Measurements from ENCODE around the gene DNAH12.

The DNAH12 gene

GRCh38 chr3:57436195-57436761 lies 107.9 kb downstream of the DNAH12 start:
- H3K4me3 ChIP-seq (IDR thresholded peaks at IDR 0.05; ENCODE audit: insufficient read depth, low read depth, low read length), result no peak overlapping the region
- H3K9ac ChIP-seq, result no peak overlapping the region
- H3K4me1 ChIP-seq (ENCODE audit: low read depth, poor library complexity, severe bottlenecking), result no peaks in the 10 kb centered on the region
- H3K4me2 ChIP-seq, result no peak overlapping the region
- no peaks in the 10 kb centered on the region for H3K79me2 ChIP-seq (ENCODE audit: insufficient read depth, low read depth)
- TF ChIP-seq, protein P1, sequence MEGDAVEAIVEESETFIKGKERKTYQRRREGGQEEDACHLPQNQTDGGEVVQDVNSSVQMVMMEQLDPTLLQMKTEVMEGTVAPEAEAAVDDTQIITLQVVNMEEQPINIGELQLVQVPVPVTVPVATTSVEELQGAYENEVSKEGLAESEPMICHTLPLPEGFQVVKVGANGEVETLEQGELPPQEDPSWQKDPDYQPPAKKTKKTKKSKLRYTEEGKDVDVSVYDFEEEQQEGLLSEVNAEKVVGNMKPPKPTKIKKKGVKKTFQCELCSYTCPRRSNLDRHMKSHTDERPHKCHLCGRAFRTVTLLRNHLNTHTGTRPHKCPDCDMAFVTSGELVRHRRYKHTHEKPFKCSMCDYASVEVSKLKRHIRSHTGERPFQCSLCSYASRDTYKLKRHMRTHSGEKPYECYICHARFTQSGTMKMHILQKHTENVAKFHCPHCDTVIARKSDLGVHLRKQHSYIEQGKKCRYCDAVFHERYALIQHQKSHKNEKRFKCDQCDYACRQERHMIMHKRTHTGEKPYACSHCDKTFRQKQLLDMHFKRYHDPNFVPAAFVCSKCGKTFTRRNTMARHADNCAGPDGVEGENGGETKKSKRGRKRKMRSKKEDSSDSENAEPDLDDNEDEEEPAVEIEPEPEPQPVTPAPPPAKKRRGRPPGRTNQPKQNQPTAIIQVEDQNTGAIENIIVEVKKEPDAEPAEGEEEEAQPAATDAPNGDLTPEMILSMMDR (conservative IDR thresholded peaks at IDR 0.05; ENCODE audit: low read depth, low read length), result no peak
- H3K27me3 ChIP-seq (ENCODE audit: insufficient read depth, low read depth), result no peaks in the 10 kb centered on the region
- H3K27ac ChIP-seq, result no peak overlapping the region
- no peaks in the 10 kb centered on the region for H3K36me3 ChIP-seq (ENCODE audit: insufficient read depth)
- no peaks in the 10 kb centered on the region for H4K20me1 ChIP-seq (ENCODE audit: insufficient read depth)
- no peak overlapping the region for H2AFZ ChIP-seq (ENCODE audit: low read depth)

DNA sequence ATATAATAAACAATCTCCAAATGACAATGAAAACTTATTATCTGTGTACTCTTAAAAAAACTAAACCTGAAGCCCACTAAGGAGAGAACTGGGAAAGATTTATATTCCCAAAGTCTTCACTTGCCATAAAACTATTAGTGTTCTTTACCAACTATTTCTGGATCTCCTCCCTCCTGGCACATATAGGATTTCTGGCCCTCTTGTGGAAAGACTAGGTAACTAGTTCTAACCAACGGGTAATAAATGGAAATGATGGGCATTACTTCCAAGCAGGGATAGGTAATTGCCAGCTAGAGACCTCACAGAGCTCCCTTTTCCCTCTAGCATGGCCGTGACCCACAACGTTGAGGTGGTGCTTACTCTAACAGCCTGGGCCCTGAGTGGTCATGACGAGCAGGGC lies 110.1 kb downstream of the DNAH12 start:
- no peak overlapping the region for H3K4me2 ChIP-seq
- H3K27ac ChIP-seq, result no peak overlapping the region
- no peak overlapping the region for H2AFZ ChIP-seq (ENCODE audit: low read depth)
- H4K20me1 ChIP-seq (ENCODE audit: insufficient read depth), result no peaks in the 10 kb centered on the region
- TF ChIP-seq, protein P1 (conservative IDR thresholded peaks at IDR 0.05; ENCODE audit: low read depth, low read length), result peak; percentile 50
- H3K9ac ChIP-seq, result no peak overlapping the region
- no peak overlapping the region for H3K4me3 ChIP-seq (IDR thresholded peaks at IDR 0.05; ENCODE audit: insufficient read depth, low read depth, low read length)
- no peaks in the 10 kb centered on the region for H3K4me1 ChIP-seq (ENCODE audit: low read depth, poor library complexity, severe bottlenecking)
- no peaks in the 10 kb centered on the region for H3K36me3 ChIP-seq (ENCODE audit: insufficient read depth)
- no peaks in the 10 kb centered on the region for H3K79me2 ChIP-seq (ENCODE audit: insufficient read depth, low read depth)
- H3K27me3 ChIP-seq (ENCODE audit: insufficient read depth, low read depth), result no peaks in the 10 kb centered on the region

- no peak overlapping the region for H3K4me2 ChIP-seq
- H2AFZ ChIP-seq (ENCODE audit: low read depth), result no peak overlapping the region
- no peaks in the 10 kb centered on the region for H3K4me1 ChIP-seq (ENCODE audit: low read depth, poor library complexity, severe bottlenecking)
- no peaks in the 10 kb centered on the region for H4K20me1 ChIP-seq (ENCODE audit: insufficient read depth)
- no peaks in the 10 kb centered on the region for H3K79me2 ChIP-seq (ENCODE audit: insufficient read depth, low read depth)
- no peak overlapping the region for H3K4me3 ChIP-seq (IDR thresholded peaks at IDR 0.05; ENCODE audit: insufficient read depth, low read depth, low read length)
- TF ChIP-seq, protein P1 (conservative IDR thresholded peaks at IDR 0.05; ENCODE audit: low read depth, low read length), result no peak
- no peak overlapping the region for H3K27ac ChIP-seq
- no peaks in the 10 kb centered on the region for H3K27me3 ChIP-seq (ENCODE audit: insufficient read depth, low read depth)
- no peaks in the 10 kb centered on the region for H3K36me3 ChIP-seq (ENCODE audit: insufficient read depth)
- H3K9ac ChIP-seq, result no peak overlapping the region
Observed at GRCh38 chr3:57423335-57423734, 120.8 kb downstream of the DNAH12 start.

DNA sequence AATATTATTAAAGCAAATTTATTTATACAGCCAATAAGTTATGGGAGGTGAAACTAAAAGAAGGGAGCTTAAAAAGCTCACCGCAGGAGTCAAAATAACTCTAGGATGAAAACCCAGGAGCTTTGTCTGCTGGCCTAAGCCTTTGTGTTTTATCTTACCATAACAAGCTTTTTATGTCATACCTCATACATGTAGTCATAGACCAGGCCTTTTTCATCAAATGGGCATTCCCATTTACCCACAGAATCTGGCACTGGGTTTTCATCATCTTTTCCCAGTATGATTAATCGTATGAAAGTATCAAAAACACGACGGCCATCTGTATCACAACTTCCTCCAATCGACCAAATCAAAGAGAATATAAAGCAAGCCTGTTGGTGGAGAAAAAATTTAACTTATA lies 122.8 kb downstream of the DNAH12 start:
- Histone ChIP-seq H4K20me1 (ENCODE audit: insufficient read depth) (no peaks in the 10 kb centered on the region), H3K79me2 (ENCODE audit: insufficient read depth, low read depth) (no peaks in the 10 kb centered on the region), H3K27ac (no peak overlapping the region), H3K4me3 (IDR thresholded peaks at IDR 0.05; ENCODE audit: insufficient read depth, low read depth, low read length) (no peak overlapping the region), H3K9ac (no peak overlapping the region), H2AFZ (ENCODE audit: low read depth) (no peak overlapping the region), H3K36me3 (ENCODE audit: insufficient read depth) (no peaks in the 10 kb centered on the region), H3K4me2 (no peak overlapping the region), H3K4me1 (ENCODE audit: low read depth, poor library complexity, severe bottlenecking) (no peaks in the 10 kb centered on the region), H3K27me3 (ENCODE audit: insufficient read depth, low read depth) (no peaks in the 10 kb centered on the region)
- TF ChIP-seq, protein P1 (conservative IDR thresholded peaks at IDR 0.05; ENCODE audit: low read depth, low read length), result no peak
